Osteoblast (primary cell): Measurements from ENCODE around the gene LIPI. TPM values are rescaled to one million over a fixed set of nuclear protein-coding genes. Genes with fewer than 3 reads are reported as not detected.
A peak's percentile ranks its signal among the peaks of the same experiment; 100 is the strongest.

Experiments
- DNase-seq: peaks from one replicate; pipeline ENCODE4 v3.0.0; 2011; ENCODE audit warnings: low spot score, mixed read lengths; ENCODE audit not compliant: insufficient read length; ENCODE audit errors: missing footprints
- H2AFZ ChIP-seq: 2 replicates; pipeline ENCODE4 v1.6.0; 2011; ENCODE audit warnings: mild to moderate bottlenecking, low read length
- H3K27ac ChIP-seq: 2 replicates; pipeline ENCODE4 v1.5.1; 2011; ENCODE audit warnings: mild to moderate bottlenecking, low read depth, low read length, moderate library complexity
- H3K27me3 ChIP-seq: 2 replicates; pipeline ENCODE4 v1.6.0; 2012; ENCODE audit warnings: mild to moderate bottlenecking, control low read depth, inconsistent platforms, low read length, moderate library complexity; ENCODE audit not compliant: insufficient read depth
- H3K36me3 ChIP-seq: 2 replicates; pipeline ENCODE4 v1.5.1; 2011; ENCODE audit warnings: mild to moderate bottlenecking, low read length, control low read depth, moderate library complexity; ENCODE audit not compliant: insufficient read depth
- H3K4me1 ChIP-seq: 2 replicates; pipeline ENCODE4 v1.5.1; 2011; ENCODE audit warnings: mild to moderate bottlenecking, low read length, control low read depth, moderate library complexity; ENCODE audit not compliant: insufficient read depth
- H3K4me2 ChIP-seq: 2 replicates; pipeline ENCODE4 v1.6.0; 2011; ENCODE audit warnings: mild to moderate bottlenecking, low read length; ENCODE audit not compliant: insufficient read depth
- H3K4me3 ChIP-seq: fragments of 200-600 bp; sonication (generic); 3 replicates; pipeline ENCODE4 v1.5.1; 2012; ENCODE audit warnings: mild to moderate bottlenecking, low read length, inconsistent platforms; ENCODE audit not compliant: insufficient read depth
- H3K79me2 ChIP-seq: 2 replicates; pipeline ENCODE4 v1.6.0; 2012; ENCODE audit warnings: mild to moderate bottlenecking, low read length, control low read depth, inconsistent platforms; ENCODE audit not compliant: insufficient read depth
- H3K9me3 ChIP-seq: 2 replicates; pipeline ENCODE4 v1.5.1; 2011; ENCODE audit warnings: low read depth, low read length, control low read depth
- H4K20me1 ChIP-seq: 2 replicates; pipeline ENCODE4 v1.6.0; 2012; ENCODE audit warnings: mild to moderate bottlenecking, low read length, control low read depth; ENCODE audit not compliant: insufficient read depth
- CTCF ChIP-seq: IDR thresholded peaks from 2 replicates; pipeline ENCODE4 v1.5.1; 2011; ENCODE audit warnings: mild to moderate bottlenecking, low read depth, low read length, moderate library complexity; ENCODE audit errors: extremely low read depth
- total RNA-seq: library from RNA; depleted of rRNA; stranded (reverse); fragments of >200 nt; gene quantifications from 2 replicates; pipeline ENCODE4 v1.2.3, GENCODE V29; 2012

LIPI gene
- total RNA-seq, 1 donor, result not detected

GRCh38 chr21:14229399-14229798 lies 18.6 kb upstream of the LIPI start:
- H3K4me1 ChIP-seq, result no peaks in the 10 kb centered on the region
- H4K20me1 ChIP-seq, result no peaks in the 10 kb centered on the region
- no peaks in the 10 kb centered on the region for H3K79me2 ChIP-seq
- H3K27ac ChIP-seq, result no peak overlapping the region
- H3K27me3 ChIP-seq, result no peaks in the 10 kb centered on the region
- no peak for DNase-seq
- no peaks in the 10 kb centered on the region for H3K36me3 ChIP-seq
- no peak for TF ChIP-seq CTCF
- no peak overlapping the region for H3K4me3 ChIP-seq
- H2AFZ ChIP-seq, result no peak overlapping the region
- no peaks in the 10 kb centered on the region for H3K9me3 ChIP-seq
- no peak overlapping the region for H3K4me2 ChIP-seq

GRCh38 chr21:14223365-14223764 lies 12.6 kb upstream of the LIPI start:
- H3K27me3 ChIP-seq, result no peaks in the 10 kb centered on the region
- H3K9me3 ChIP-seq, result no peaks in the 10 kb centered on the region
- no peaks in the 10 kb centered on the region for H3K36me3 ChIP-seq
- no peaks in the 10 kb centered on the region for H3K4me1 ChIP-seq
- H3K4me2 ChIP-seq, result no peak overlapping the region
- H4K20me1 ChIP-seq, result no peaks in the 10 kb centered on the region
- H3K79me2 ChIP-seq, result no peaks in the 10 kb centered on the region
- no peak overlapping the region for H3K27ac ChIP-seq
- H3K4me3 ChIP-seq, result no peak overlapping the region
- H2AFZ ChIP-seq, result no peak overlapping the region
- DNase-seq, result no peak
- no peak for TF ChIP-seq CTCF

- Histone ChIP-seq H3K27ac (no peak within 1 kb of the TSS), H3K79me2 (no peaks in the 10 kb centered on the region)
- DNase-seq, result peak; percentile 69
Measured at GRCh38 chr21:14215971-14216641, 5.4 kb upstream of the LIPI start, which contains the start of gene RBM11. TSS of gene RBM11 (plus strand) at chr21:14216157. CDS start at chr21:14216187, 30 bp downstream.

GRCh38 chr21:14213164-14213563 lies 2.4 kb upstream of the LIPI start:
- Histone ChIP-seq H3K9me3 (no peaks in the 10 kb centered on the region), H3K79me2 (no peaks in the 10 kb centered on the region), H3K4me1 (no peaks in the 10 kb centered on the region), H3K27ac (no peak overlapping the region), H2AFZ (no peak overlapping the region), H4K20me1 (no peaks in the 10 kb centered on the region), H3K4me3 (no peak overlapping the region), H3K27me3 (no peaks in the 10 kb centered on the region), H3K36me3 (no peaks in the 10 kb centered on the region), H3K4me2 (no peak overlapping the region)
- no peak for TF ChIP-seq CTCF
- DNase-seq, result no peak

More at GRCh38 chr21:14215971-14216641, 5.4 kb upstream of the LIPI start, which contains the start of gene RBM11:
- H3K27me3 ChIP-seq, result no peaks in the 10 kb centered on the region
- peak within 1 kb of the TSS; percentile 67 for H3K4me3 ChIP-seq
- no peaks in the 10 kb centered on the region for H3K4me1 ChIP-seq
- no peaks in the 10 kb centered on the region for H3K36me3 ChIP-seq
- no peaks in the 10 kb centered on the region for H3K9me3 ChIP-seq
- H4K20me1 ChIP-seq, result no peaks in the 10 kb centered on the region
- H3K4me2 ChIP-seq, result peak within 1 kb of the TSS; percentile 65
- no peak for TF ChIP-seq CTCF
- H2AFZ ChIP-seq, result peak within 1 kb of the TSS; percentile 74
